COLO668 (cell line): ENCODE data around the gene FBRSL1.

Experiments used
- DNase-seq: peaks from one replicate; lab custom pipeline; 2025; ENCODE audit not compliant: unreplicated experiment; lab: John Stamatoyannopoulos, UW

Gene FBRSL1

DNA sequence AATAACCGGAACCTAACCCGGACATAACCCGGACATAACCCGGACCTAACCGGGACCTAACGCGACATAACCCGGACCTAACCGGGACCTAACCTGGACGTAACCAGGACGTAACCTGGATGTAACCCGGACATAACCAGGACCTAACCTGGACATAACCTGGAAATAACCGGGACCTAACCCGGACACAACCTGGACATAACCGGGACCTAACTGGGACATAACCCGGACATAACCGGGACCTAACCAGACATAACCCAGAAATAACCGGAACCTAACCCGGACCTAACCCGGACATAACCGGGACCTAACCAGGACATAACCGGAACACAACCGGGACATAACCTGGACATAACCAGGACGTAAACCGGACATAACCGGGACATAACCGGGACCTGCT, 6.7 kb upstream of the FBRSL1 start:
- DNase-seq, result no peak

DNA sequence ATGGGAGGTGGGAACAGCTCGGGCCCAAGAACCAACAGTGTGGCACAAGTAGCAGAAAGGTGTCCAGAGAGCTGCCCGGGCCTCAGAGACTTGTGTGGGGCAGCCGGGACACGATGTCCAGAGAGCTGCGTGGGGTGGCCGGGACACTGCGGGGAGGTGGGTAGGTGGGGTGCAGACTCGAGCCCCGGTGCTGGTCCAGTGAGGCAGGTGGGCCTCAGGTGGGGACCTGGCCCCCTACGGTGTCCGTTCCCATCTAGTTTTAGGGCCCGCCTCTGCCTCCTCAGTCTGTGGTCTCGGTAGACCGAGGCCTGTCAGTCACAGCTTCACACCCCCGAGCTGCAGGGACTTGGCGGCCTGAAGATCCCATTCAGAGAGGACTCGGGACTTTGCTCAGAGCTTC, 6.3 kb upstream of the FBRSL1 start:
- DNase-seq, result no peak

DNA sequence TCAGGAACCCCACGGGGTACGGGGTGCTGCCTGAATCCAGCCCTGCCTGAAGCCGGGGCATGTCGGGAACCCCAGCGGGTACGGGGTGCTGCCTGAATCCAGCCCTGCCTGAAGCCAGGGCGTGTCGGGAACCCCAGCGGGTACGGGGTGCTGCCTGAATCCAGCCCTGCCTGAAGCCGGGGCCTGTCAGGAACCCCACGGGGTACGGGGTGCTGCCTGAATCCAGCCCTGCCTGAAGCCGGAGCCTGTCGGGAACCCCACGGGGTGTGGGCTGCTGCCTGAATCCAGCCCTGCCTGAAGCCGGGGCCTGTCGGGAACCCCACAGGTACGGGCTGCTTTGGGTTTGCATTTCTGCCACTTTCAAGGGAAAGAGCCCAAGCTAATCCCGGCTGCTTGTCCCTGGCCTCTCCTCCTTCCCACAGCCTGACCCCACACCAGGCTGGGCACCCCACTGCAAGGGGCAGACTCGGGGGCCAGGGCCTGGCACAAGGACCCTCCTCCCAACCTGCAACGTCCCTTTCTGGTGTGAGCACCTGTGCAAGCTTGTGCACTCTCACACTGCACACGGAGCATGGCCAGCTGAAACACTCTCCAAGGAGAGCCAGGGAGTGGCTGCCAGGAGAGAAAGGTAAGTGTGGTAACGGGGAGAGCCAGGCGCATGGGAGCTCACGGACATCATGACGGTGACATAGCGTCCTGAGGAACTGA, 5.6 kb upstream of the FBRSL1 start:
- no peak for DNase-seq

DNA sequence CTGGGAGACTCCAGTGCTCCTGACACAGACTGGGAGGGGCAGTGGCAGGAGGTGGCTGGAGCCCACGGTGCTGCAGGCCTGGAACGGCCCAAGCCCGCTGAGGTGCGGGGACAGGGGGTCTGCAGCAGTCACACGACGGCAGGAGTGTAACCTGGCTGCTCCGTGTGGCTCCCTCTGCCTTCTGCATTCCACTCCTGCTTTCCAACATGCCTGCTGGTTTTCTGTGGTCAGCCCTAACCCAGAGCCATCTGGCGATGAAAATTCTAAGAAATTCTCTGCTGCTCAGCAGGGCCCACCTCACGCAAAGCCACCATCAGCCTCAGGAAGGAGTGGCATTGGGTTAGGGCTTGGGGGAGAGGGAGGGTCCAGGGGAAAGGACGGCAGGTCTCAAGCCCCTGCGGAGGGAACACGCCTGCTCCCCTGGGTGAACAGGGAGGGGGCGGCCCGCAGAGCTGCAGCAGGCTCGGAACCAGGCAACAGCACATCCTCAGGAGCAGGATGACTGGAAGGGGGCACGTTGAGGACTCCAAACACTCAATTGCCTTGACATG, 5.0 kb upstream of the FBRSL1 start:
- no peak for DNase-seq

DNA sequence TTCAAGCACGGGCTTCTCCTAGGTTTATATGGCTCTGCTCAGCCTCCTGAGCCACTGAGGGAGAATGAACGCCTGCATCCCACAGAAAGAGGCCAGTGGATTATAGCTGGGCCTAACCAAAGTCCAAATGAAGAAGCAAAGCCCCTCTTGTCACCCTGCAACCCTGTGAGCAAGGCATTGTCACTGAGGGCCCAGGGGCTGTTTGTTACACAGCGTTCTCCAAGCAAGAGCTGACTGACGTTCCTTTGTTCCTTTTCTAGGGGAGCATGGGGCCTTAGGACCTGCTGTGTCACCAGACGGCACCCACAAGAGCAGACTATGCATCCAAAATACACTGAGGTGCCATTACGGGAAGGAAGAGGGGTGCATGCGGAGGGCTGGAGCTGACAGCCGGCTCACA, 4.3 kb upstream of the FBRSL1 start:
- DNase-seq, result no peak

DNA sequence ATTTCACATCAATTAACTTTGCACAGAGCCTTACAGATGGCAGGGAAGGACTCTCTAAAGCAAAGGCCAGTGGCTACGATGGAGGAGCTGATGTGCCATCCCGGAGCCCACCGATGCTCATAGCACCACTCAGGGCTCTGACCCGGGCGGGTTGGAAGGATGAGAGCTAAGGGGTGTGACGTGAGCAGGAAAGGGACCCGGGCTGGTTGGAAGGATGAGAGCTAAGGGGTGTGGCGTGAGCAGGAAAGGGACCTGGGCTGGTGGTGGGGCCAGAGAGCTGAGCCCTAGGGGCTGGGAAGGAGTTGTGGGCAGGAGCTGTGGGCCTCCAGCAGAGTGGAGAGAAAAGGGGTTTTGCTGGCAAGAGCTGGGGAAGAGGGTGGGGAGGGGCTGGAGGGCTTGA, 3.8 kb upstream of the FBRSL1 start:
- DNase-seq, result no peak

DNA sequence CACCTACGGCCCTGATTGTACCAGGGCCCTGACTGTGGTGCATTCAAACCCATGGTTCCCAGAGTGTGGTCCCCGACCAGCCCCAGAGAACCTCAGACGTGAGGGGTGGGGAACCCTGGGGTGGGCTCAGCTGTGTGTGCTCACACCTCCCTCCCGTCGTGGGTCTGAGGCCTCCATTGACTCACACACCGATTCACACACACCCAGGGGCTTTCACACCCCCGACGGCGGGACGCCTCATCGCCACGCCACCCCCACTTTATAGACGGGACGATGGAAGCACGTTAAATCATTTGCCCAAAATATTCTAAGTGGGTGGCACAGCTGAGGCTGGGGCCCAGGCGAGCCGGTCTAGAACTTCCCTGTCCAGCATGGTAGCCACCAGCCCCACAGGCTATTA, 3.4 kb upstream of the FBRSL1 start:
- no peak for DNase-seq

DNA sequence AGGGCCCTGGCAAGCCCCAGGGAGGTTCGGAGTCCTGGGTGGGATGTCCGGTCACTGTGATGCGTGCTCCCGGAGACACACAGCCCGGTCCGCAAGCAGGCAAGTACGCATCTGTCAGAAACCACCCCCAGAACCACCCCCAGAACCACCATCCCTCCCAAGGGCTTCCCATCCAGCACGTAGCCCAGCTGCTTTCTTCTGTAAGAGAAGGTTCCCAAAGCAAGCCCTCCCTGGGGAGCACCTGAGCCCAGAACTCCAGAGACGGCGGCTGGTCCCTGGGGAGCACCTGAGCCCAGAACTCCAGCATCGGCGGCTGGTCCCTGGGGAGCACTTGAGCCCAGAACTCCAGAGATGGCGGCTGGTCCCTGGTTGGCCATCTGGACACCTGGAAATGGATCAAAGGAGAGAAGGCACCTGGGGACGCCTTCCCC, 2.6 kb upstream of the FBRSL1 start:
- DNase-seq, result no peak

DNA sequence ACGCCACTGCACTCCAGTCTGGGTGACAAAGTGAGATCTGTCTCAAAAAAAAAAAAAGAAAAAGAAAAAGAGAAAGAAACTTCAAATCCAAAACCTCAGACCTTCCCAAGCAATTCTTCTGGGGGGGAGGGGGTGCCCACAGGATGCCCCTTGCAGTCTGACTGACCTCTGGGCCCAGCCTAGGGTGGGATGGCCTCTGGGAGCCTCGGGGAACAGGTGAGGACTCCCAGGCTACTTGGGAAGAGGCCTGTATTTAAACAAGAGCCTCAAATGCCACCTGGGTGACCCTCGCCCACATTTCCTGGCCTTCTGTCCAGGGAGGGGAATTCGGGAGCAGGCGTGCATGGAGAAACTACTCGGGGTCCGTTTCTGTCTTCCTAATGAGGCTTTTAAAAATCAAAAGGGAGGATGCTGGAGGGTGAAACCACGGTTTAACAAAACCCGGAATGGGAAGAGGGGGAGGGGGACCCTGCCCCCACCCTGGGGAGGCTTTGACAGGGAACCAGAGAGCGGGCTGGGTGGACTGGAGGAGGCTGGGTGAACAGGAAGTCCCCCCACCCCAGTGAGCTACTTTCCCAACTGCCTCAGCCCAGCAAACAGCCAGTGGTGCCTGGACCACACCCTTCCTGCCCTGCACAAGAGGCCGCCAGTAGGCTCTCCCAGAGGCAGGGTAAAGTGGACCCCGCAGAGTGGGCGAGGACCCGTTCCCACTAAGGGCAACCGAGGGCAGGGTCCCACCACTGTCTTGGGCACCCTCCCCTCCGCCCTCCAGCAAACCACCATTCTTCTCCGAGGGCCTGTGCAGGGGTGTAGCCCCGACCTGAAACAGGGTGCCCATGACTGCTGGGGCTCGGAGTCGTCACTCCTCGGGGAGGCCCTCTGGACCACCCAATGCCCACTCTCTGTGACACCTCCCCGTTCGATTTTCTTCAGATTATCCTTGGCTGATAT, 1.5 kb upstream of the FBRSL1 start:
- peak; percentile 5 for DNase-seq

DNA sequence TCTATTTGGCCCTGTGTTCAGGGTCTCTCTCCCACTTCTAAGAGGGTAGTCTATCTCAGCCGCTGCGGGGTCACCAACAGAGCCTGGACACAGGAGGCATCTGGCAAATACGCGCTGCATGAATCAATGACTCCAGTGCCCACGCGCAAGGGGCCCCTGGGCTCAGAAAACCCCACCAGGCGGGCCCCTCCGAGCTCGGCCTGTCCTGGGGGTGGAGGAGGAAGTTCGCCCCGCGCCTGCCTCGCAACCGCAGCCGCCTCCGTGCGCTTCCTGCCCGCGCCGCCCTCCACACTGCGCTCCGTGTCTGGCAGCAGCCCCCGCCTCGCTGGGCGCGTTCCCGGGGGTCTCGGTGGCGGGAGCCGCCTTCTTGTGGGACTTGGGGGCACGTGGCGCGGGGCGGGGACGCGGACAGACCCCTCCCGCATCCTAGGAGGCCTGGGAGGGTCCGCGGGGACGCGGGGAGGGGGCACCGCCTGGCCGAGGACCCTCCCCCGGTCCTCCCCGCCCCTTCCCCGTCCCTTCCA, 811 bp upstream of the FBRSL1 start:
- peak; percentile 9 for DNase-seq

DNA sequence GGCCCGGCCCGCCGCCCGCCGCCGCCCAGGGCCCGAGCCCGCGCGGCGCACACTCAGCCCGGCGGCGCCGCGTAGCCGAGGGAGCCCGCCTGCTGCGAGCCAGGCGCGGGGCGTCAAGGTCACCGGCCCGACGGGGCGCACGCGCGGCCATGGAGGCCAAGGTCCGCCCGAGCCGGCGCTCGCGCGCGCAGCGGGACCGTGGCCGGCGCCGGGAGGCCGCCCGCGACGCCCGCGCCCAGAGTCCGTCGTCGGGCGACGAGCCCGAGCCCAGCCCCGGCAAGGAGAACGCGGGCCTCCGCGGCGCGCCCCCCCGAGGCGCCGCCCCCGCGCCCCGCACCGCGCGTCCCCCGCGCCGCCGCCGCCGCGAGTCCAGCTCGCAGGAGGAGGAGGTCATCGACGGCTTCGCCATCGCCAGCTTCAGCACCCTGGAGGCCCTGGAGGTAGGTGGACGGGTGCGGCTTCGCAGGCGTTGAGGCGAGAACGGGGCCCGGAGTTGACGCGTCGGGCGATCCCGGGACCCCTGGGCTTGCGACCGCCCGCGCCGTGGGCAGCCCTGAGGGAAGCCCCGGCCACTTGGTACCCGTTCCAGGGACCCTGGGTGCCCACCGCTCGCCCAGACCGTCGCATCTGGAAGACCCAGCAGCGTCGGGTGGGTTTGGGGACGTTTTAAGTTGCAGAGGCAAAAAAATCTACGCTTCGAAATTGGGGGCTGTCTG, 629 bp downstream of the FBRSL1 start:
- DNase-seq, result peak; percentile 26

DNA sequence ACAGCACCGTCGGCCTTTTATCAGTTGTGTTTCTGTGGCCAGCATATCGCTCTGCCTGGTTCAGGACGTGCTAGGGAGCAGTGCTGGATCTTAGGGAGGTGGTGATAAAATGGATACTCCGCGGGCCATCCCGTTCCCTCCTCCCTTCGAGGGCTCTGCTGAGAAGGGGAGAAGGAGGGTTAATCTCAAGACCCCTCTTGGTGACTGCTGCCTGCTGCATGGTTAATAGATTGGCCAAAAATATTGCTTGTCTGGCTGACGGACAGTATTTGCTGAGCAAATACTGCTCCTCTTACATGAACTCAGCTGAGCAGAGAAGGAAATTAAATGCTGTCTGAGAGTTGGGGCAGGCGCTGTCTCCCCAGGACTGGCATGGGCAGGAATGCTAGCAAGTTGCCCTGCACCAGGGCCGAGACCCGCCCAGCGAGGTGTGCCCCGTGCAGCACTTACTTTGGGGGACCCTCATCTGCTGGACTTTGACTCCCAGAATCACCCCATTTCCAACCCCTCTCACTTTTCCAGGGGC, 1.2 kb downstream of the FBRSL1 start:
- DNase-seq, result no peak

DNA sequence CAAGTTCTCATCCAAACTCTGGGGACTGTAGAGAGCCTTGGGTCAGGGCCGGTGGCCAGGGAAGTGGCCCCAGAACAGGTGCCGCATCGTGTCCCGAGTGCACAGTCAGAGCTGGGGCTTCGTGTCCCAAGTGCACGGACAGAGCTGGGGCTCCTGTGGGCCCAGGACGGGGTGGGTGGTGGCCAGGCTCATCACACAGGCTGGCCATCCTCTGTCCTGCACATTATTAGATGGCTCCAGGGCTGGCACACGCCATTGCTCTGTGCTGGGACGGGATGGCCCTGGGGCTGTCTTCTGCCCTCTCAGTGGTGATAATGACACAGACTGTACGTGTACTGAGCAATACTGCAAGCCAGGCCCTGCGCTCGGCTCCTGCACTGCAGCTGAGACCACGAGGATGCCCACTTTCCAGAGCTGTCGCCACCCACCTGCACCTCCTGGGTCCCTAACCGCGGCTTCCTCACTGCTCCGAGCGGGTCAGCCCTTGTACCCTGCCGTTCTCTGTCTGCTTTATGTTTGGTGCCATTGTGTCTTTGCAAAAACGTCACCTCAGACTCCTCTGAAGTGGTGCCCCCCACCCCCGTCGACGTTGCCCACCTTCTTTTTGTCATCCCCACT, 1.9 kb downstream of the FBRSL1 start:
- DNase-seq, result no peak

DNA sequence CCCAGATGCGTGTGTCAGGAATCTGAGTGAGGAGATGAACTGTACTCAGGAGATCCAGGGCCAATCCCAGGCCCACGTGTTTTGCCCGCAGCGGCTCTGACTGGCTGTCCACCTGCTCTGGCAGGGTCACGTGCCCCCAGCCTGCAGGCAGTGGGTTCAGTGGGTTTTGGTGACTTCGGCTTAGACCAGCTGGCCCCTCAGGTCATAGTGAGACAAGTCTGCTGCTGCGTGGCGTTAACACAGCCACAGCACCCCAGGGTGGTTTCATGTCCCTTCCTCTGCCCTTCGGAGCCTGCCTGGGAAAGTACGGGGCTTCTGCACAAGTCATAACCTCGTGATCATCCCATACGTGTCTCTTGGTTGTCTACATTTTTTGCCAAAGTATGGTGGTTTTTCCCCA, 2.6 kb downstream of the FBRSL1 start:
- DNase-seq, result no peak

DNA sequence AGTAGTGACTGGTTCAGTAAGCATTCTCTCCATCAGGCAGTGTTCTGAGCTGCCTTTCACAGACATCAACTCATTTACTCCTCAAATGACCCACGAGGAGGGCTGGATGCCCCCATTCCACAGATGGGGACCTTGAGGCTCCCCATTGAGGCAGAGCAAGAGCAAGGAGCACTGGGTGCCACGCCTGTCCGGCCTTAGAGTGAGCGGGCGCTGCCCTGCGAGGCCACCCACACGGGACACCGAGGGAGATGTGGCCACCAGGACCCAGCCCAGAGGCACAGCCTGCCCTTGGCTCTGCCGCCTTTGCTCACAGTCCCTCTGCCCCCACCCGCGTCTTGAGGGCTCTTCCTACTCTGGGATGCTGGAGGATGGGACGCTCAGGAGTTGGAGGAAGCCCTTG, 3.0 kb downstream of the FBRSL1 start:
- no peak for DNase-seq

DNA sequence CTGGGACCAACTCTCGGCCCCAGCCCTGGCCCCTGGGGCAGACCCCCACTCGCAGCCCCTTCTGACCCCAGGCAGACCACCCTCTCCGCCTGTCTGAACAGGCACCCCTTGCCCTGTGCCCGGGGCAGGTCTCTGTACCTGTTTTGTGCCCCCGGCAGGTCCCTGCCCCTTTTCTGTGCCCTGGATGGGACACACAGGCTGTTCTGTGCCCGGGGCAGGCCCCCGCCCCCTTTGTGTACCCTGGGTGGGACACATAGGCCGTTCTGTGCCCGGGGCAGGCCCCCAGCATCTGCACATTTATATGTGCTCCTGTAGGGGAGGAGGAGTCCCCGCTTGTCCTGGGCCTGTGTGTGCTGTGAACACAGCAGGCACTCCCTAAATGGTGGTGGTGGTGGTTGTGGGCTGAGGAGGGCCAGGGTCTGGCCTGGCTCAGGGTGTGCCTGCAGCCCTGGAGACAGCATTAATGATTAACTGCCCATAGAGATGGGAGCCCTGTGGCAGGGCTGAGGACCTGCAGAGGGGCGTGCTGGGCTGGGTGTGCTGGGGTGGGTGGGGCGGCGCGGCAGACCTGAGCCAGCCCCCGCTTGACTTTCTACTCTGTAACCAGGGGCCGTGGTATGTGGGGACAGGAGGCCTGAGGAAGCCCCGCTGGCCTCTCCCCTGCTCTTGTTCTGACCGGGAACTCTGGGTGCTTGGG, 3.7 kb downstream of the FBRSL1 start:
- DNase-seq, result peak; percentile 17

DNA sequence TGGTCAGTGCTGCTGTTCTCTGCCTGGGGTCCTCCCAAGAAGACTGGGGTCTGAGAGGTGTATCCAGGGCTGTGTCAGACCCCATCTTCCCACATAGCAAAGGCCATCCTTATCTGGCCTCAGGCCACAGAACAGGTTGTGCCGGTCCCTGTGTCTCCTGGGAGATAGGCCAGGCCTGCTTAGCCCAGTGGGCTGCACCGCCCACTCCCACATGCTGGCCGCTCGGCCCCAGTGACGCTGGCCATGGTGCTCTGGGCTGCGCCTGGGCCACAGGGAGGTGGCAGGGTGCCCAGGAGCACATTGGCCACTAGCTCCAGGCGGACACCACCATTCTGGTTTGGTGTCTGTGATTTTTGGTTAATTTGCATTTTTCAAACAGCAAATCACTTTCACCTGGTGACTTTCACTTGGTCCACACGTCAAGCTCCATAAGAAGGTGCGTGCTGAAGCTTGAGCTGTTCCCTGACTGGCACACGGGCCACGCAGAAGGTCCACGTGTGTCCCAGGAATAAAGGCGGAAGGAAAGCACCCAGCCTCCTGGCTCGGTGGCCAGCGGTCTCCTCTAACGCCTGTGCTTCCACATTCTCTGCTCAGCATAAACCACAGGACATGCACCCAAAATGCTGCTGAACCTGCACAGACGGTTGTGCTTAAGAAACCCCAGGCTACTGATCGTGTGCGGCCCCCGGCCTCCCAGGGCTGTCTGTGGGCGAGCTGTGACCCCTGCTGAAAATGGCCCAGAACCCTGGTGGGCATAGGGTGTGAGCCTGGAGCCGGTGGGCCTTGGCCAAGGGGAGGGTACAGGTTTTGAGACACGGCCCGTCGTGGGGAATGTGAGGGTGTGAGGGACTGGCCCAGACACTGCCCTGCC, 4.6 kb downstream of the FBRSL1 start:
- no peak for DNase-seq

DNA sequence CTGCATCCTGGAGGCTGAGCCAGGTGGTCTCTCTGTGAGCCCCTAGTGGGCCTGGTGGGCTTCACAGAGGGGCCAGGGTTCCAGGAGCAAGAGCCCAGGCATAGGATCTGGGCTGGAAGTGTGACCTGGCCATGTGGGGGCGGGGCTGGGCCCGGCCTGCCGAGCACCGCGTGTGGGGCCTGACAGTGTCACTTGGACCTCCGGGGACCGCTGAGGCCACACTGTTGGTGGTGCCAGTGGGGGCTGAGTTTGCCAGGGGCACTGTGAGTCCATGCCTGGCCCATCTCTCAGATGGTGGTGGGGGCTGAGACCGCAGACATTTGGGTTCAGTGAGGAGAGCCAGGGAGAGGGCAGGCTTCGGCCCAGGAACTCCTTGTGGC, 5.2 kb downstream of the FBRSL1 start:
- DNase-seq, result no peak
